ENCODE data around the gene BPIFA3. TPM values are rescaled to one million over a fixed set of nuclear protein-coding genes. Genes with fewer than 3 reads are reported as not detected.
A peak's percentile ranks its signal among the peaks of the same experiment; 100 is the strongest.

BPIFA3 gene
- total RNA-seq, 1 experiment from 2014 or later: not detected

GRCh38 chr20:33167859-33168258, 49.3 kb upstream of the BPIFA3 start, which contains the start of gene BPIFA2:
BPIFA2 (plus strand) TSS chr20:33168159; CDS start chr20:33169146, 987 bp downstream.
- H3K9me2 ChIP-seq (ENCODE audit: insufficient read depth): no peaks in the 10 kb centered on the region
- no peak within 1 kb of the TSS for H3K4me2 ChIP-seq (ENCODE audit: low read length)
- TF ChIP-seq MAX (IDR thresholded peaks at IDR 0.05) (no peak), POLR2A (IDR thresholded peaks at IDR 0.05; ENCODE audit: borderline replicate concordance, extremely low read depth, insufficient read depth, insufficient read length) (no peak), ZNF274 (IDR thresholded peaks at IDR 0.05; ENCODE audit: low read depth, low read length) (no peak)
- H2AFZ ChIP-seq (ENCODE audit: low read depth, low read length, poor library complexity, severe bottlenecking): no peak within 1 kb of the TSS
- H3K4me3 ChIP-seq (replicated peaks in 1 of 2; ENCODE audit: low read depth in 1 of 2, low read length in 2 of 2): no peak within 1 kb of the TSS
- intact Hi-C loops (cut with micrococcal nuclease): no loop called here
- no peak within 1 kb of the TSS for H3K9ac ChIP-seq (ENCODE audit: low read length)
- ATAC-seq (no peak), DNase-seq (ENCODE audit: low read depth, low spot score) (no peak)
- 0 out of 2 replicates have a peak, but pooled peaks cover 3% of the 10 kb centered on the region for H3K27me3 ChIP-seq (ENCODE audit: insufficient read depth, low read length)
- H3K36me3 ChIP-seq (ENCODE audit: control insufficient read depth in 1 of 2, insufficient read depth in 2 of 2, low read length in 2 of 2): no peaks in the 10 kb centered on the region
- RAD21 ChIA-PET (ENCODE audit: low non-redundant PET in 1 of 2, low total read pairs in 2 of 2, uncharacterized antibody in 2 of 2, unreplicated experiment in 2 of 2): no interaction called here
- BruUV-seq (replicated peaks): no TSS peak
- H4K20me1 ChIP-seq (ENCODE audit: insufficient read depth): no peaks in the 10 kb centered on the region
- POLR2A ChIA-PET: no interaction called here
- no peak within 1 kb of the TSS for H3K27ac ChIP-seq (ENCODE audit: low read depth, low read length)
- CTCF ChIA-PET: interaction anchor here (0.6 kb wide), 1 partner anchor 246 kb away, joined by 3 read pairs; no protein-coding TSS in a partner anchor
- H3K4me1 ChIP-seq (ENCODE audit: control insufficient read depth in 1 of 2, insufficient read depth in 2 of 2, low read length in 2 of 2): peaks cover 11 to 22% of the 10 kb centered on the region in 2 experiments; a peak in 3 of 4 replicates
- peaks cover 0 to 5% of the 10 kb centered on the region in 2 experiments; a peak in 1 of 4 replicates for H3K9me3 ChIP-seq (ENCODE audit: control insufficient read depth in 1 of 2, insufficient read depth in 1 of 2, low read depth in 1 of 2, low read length in 2 of 2)
- H3K79me2 ChIP-seq (ENCODE audit: insufficient read depth, low read length): no peaks in the 10 kb centered on the region

GRCh38 chr20:33169176-33169794, 47.9 kb upstream of the BPIFA3 start:
- Histone ChIP-seq H3K4me3 (replicated peaks in 1 of 2; ENCODE audit: low read depth in 1 of 2, low read length in 2 of 2) (no peak overlapping the region), H3K9me3 (ENCODE audit: control insufficient read depth in 1 of 2, insufficient read depth in 1 of 2, low read depth in 1 of 2, low read length in 2 of 2) (peaks cover 0 to 5% of the 10 kb centered on the region in 2 experiments; a peak in 1 of 4 replicates), H3K27me3 (ENCODE audit: insufficient read depth, low read length) (0 out of 2 replicates have a peak, but pooled peaks cover 3% of the 10 kb centered on the region), H3K4me2 (ENCODE audit: low read length) (no peak overlapping the region), H2AFZ (ENCODE audit: low read depth, low read length, poor library complexity, severe bottlenecking) (no peak overlapping the region), H3K27ac (ENCODE audit: low read depth, low read length) (no peak overlapping the region), H3K79me2 (ENCODE audit: insufficient read depth, low read length) (no peaks in the 10 kb centered on the region), H3K4me1 (ENCODE audit: control insufficient read depth in 1 of 2, insufficient read depth in 2 of 2, low read length in 2 of 2) (peaks cover 11 to 22% of the 10 kb centered on the region in 2 experiments; a peak in 3 of 4 replicates), H3K36me3 (ENCODE audit: control insufficient read depth in 1 of 2, insufficient read depth in 2 of 2, low read length in 2 of 2) (no peaks in the 10 kb centered on the region), H4K20me1 (ENCODE audit: insufficient read depth) (no peaks in the 10 kb centered on the region), H3K9me2 (ENCODE audit: insufficient read depth) (no peaks in the 10 kb centered on the region), H3K9ac (ENCODE audit: low read length) (no peak overlapping the region)
- intact Hi-C loops (cut with micrococcal nuclease): no loop called here
- RAD21 ChIA-PET (ENCODE audit: low non-redundant PET in 1 of 2, low total read pairs in 2 of 2, uncharacterized antibody in 2 of 2, unreplicated experiment in 2 of 2): no interaction called here
- POLR2A ChIA-PET: no interaction called here
- CTCF ChIA-PET: no interaction called here
- TF ChIP-seq CTCF (IDR thresholded peaks at IDR 0.05 in 2 of 3, conservative IDR thresholded peaks at IDR 0.05 in 1 of 3; ENCODE audit: borderline replicate concordance in 1 of 3, insufficient read depth in 1 of 3, low read depth in 2 of 3, low read length in 2 of 3) (peak in 2 of 3 experiments; percentile 80 to 95; a peak in 4 of 6 replicates), SIN3A (IDR thresholded peaks at IDR 0.05; ENCODE audit: low read depth) (no peak)
- no peak for DNase-seq (ENCODE audit: low read depth, low spot score)
- no TSS peak for BruUV-seq (replicated peaks)
- ATAC-seq: no peak

Measured in HCT116 (cell line).